IMR-90 (cell line): ENCODE results near the gene RBFOX2. TPM values are rescaled to one million over a fixed set of nuclear protein-coding genes. Genes with fewer than 3 reads are reported as not detected.

Source experiments
- ATAC-seq: fragments of 200-7000 bp; cut with Tn5 transposase; 2 replicates; pipeline ENCODE4 v1.9.1; 2020; ENCODE audit warnings: low read depth, mild to moderate bottlenecking, moderate library complexity
- BruUV-seq: library from RNA; stranded (reverse); fragments of 400-500 nt; replicated peaks from 2 replicates; lab custom pipeline; 2021; lab: Mats Ljungman, UMichigan
- CTCF ChIA-PET: fragments of 300-600 bp; formaldehyde crosslinking; extraction: SDS; loops from one replicate; lab custom pipeline; 2021; ENCODE audit warnings: antibody characterized with exemption; lab: Yijun Ruan, JAX
- POLR2A ChIA-PET: fragments of 300-600 bp; sonication (Branson Sonifier 250); formaldehyde crosslinking; loops from one replicate; lab custom pipeline; 2022; ENCODE audit warnings: antibody characterized with exemption; ENCODE audit not compliant: unreplicated experiment; lab: Charles Lee
- DNase-seq: peaks from one replicate; pipeline ENCODE4 v3.0.0; 2013
- H2AFZ ChIP-seq: replicated peaks from 2 replicates; pipeline ENCODE3; 2013; ENCODE audit warnings: low read length, mild to moderate bottlenecking; ENCODE audit not compliant: poor library complexity
- H2AK5ac ChIP-seq: 2 replicates; pipeline ENCODE4 v1.6.1; 2013; ENCODE audit warnings: low read depth, low read length, inconsistent platforms
- H2AK9ac ChIP-seq: replicated peaks from 2 replicates; pipeline ENCODE3; 2013; ENCODE audit warnings: mild to moderate bottlenecking, low read depth, low read length, moderate library complexity; ENCODE audit not compliant: poor library complexity
- H2BK120ac ChIP-seq: 2 replicates; pipeline ENCODE4 v1.6.1; 2013; ENCODE audit warnings: low read depth, low read length, inconsistent platforms
- H2BK15ac ChIP-seq: 3 replicates; pipeline ENCODE4 v1.6.1; 2013; ENCODE audit warnings: low read depth, low read length, inconsistent platforms
- H2BK20ac ChIP-seq: 2 replicates; pipeline ENCODE4 v1.6.1; 2013; ENCODE audit warnings: low read depth, mild to moderate bottlenecking, inconsistent platforms, low read length, moderate library complexity
- H2BK5ac ChIP-seq: 2 replicates; pipeline ENCODE4 v1.6.1; 2013; ENCODE audit warnings: mild to moderate bottlenecking, low read depth, low read length, inconsistent platforms; ENCODE audit not compliant: poor library complexity, severe bottlenecking
- H3K14ac ChIP-seq: replicated peaks from 2 replicates; pipeline ENCODE4 v1.6.1; 2013; ENCODE audit warnings: low read depth, low read length, inconsistent platforms
- H3K18ac ChIP-seq: 2 replicates; pipeline ENCODE4 v1.6.1; 2013; ENCODE audit warnings: low read depth, low read length, control low read depth
- H3K23ac ChIP-seq: 2 replicates; pipeline ENCODE4 v1.6.1; 2013; ENCODE audit warnings: low read depth, low read length, inconsistent platforms
- H3K27ac ChIP-seq: 2 replicates; pipeline ENCODE4 v1.5.1; 2013; ENCODE audit warnings: mild to moderate bottlenecking, control low read depth, low read length; ENCODE audit not compliant: insufficient read depth
- H3K27me3 ChIP-seq: 2 replicates; pipeline ENCODE4 v1.6.1; 2013; ENCODE audit warnings: low read length; ENCODE audit not compliant: control insufficient read depth, insufficient read depth
- H3K36me3 ChIP-seq: 2 replicates; pipeline ENCODE4 v1.6.1; 2013; ENCODE audit warnings: low read length, mixed read lengths; ENCODE audit not compliant: control insufficient read depth, insufficient read depth
- H3K4ac ChIP-seq: 2 replicates; pipeline ENCODE4 v1.6.1; 2013; ENCODE audit warnings: low read depth, low read length, inconsistent platforms
- H3K4me1 ChIP-seq: 2 replicates; pipeline ENCODE4 v1.6.1; 2013; ENCODE audit warnings: low read length, mixed read lengths; ENCODE audit not compliant: control insufficient read depth, insufficient read depth
- H3K4me2 ChIP-seq: 2 replicates; pipeline ENCODE4 v1.6.1; 2013; ENCODE audit warnings: low read depth, mild to moderate bottlenecking, control low read depth, low read length, moderate library complexity
- H3K4me3 ChIP-seq: 2 replicates; pipeline ENCODE4 v1.5.1; 2013; ENCODE audit warnings: low read depth, mild to moderate bottlenecking, control low read depth, low read length, moderate library complexity; ENCODE audit not compliant: insufficient read depth
- H3K56ac ChIP-seq: 2 replicates; pipeline ENCODE4 v1.6.1; 2013; ENCODE audit warnings: low read length, inconsistent platforms; ENCODE audit not compliant: insufficient read depth; ENCODE audit errors: extremely low read depth
- H3K79me1 ChIP-seq, 2 experiments: 2 replicates each; pipeline ENCODE4 v1.6.1; 2013; ENCODE audit warnings: low read length in 2 of 2, inconsistent platforms in 1 of 2, low read depth in 1 of 2
- H3K9ac ChIP-seq: 2 replicates; pipeline ENCODE4 v1.6.1; 2013; ENCODE audit warnings: low read depth, low read length, control low read depth
- H3K9me1 ChIP-seq: 2 replicates; pipeline ENCODE4 v1.6.1; 2013; ENCODE audit warnings: low read length, inconsistent platforms; ENCODE audit not compliant: insufficient read depth
- H3K9me3 ChIP-seq: 2 replicates; pipeline ENCODE4 v1.6.1; 2013; ENCODE audit warnings: low read length; ENCODE audit not compliant: control insufficient read depth, insufficient read depth
- H4K20me1 ChIP-seq: 2 replicates; pipeline ENCODE4 v1.6.1; 2013; ENCODE audit warnings: low read length, inconsistent platforms; ENCODE audit not compliant: insufficient read depth
- H4K5ac ChIP-seq: 2 replicates; pipeline ENCODE4 v1.6.1; 2013; ENCODE audit warnings: mild to moderate bottlenecking, low read depth, low read length, control low read depth
- H4K8ac ChIP-seq, 2 experiments: 2 replicates each; pipeline ENCODE4 v1.6.1; 2013; ENCODE audit warnings: low read depth in 2 of 2, low read length in 2 of 2, control low read depth in 1 of 2, inconsistent platforms in 1 of 2
- H4K91ac ChIP-seq: 2 replicates; pipeline ENCODE4 v1.6.1; 2013; ENCODE audit warnings: low read depth, low read length, inconsistent platforms; ENCODE audit not compliant: insufficient read depth
- FOS ChIP-seq: fragments of 150-350 bp; IDR thresholded peaks from 2 replicates; pipeline ENCODE4 v1.6.1; 2016; ENCODE audit warnings: low read depth, low read length
- MAZ ChIP-seq: IDR thresholded peaks from 2 replicates; pipeline ENCODE4 v1.6.1; 2012; ENCODE audit warnings: low read depth, mild to moderate bottlenecking, low read length, improper control_type of control experiment, moderate library complexity, borderline replicate concordance
- MXI1 ChIP-seq: IDR thresholded peaks from 2 replicates; pipeline ENCODE4 v1.6.1; 2012; ENCODE audit warnings: low read depth, mild to moderate bottlenecking, low read length, moderate library complexity, borderline replicate concordance
- NFE2L2 ChIP-seq: fragments of 150-350 bp; IDR thresholded peaks from 2 replicates; pipeline ENCODE4 v1.6.1; 2016; ENCODE audit warnings: low read depth, mild to moderate bottlenecking, low read length
- POLR2A ChIP-seq: IDR thresholded peaks from 2 replicates; pipeline ENCODE4 v1.6.1; 2012; ENCODE audit warnings: mild to moderate bottlenecking, low read depth, low read length
- RAD21 ChIP-seq: IDR thresholded peaks from 2 replicates; pipeline ENCODE4 v1.6.1; 2012; ENCODE audit warnings: low read length, improper control_type of control experiment
- WGBS, 2 experiments: methylation state at CpG; one replicate each; pipeline versions ENCODE4 v1.1.5 to v1.1.7; 2013; ENCODE audit warnings: missing lambda C conversion rate in 2 of 2; ENCODE audit not compliant: insufficient read length in 1 of 2; ENCODE audit errors: extremely low coverage in 2 of 2; 5-methylcytosine and 5-hydroxymethylcytosine counted together
- dilution Hi-C: fragments of 300-500 bp; cut with HindIII; formaldehyde crosslinking; loops from one replicate; pipeline ENCODE4 v1.14.3; 2018; ENCODE audit warnings: low sequenced_read_pairs; ENCODE audit not compliant: unreplicated experiment
- in situ Hi-C: fragments of 300-500 bp; cut with MboI; formaldehyde crosslinking; loops from 3 replicates; pipeline ENCODE4 v1.14.3; 2019; ENCODE audit warnings: low sequenced_read_pairs, inconsistent platforms, mixed read lengths
- intact Hi-C: fragments of 100-400 bp; cut with micrococcal nuclease; formaldehyde crosslinking; loops from 2 replicates; pipeline ENCODE4 v1.10.0; 2022
- polyA plus RNA-seq, 3 experiments: library from polyadenylated mRNA; depleted of rRNA; stranded (reverse); fragments of >200 nt; gene quantifications; 2 replicates each; pipeline ENCODE4 v1.2.3, GENCODE V29; 2012; ENCODE audit warnings: low replicate concordance in 1 of 3
- total RNA-seq: library from RNA; depleted of rRNA; stranded (reverse); fragments of >200 nt; gene quantifications from 2 replicates; pipeline ENCODE4 v1.2.3, GENCODE V29; 2012
- TF ChIP-seq, protein P1 (sequence below): conservative IDR thresholded peaks from 2 replicates; pipeline ENCODE4 v1.5.1; 2012; ENCODE audit warnings: mild to moderate bottlenecking, low read depth, low read length, improper control_type of control experiment
- TF ChIP-seq, protein P2 (sequence below): fragments of 150-350 bp; IDR thresholded peaks from 2 replicates; pipeline ENCODE4 v1.6.1; 2016; ENCODE audit warnings: low read depth, mild to moderate bottlenecking, low read length, moderate library complexity, borderline replicate concordance

RBFOX2 gene
- total and polyA plus RNA-seq, 2 of the 4 experiments (the other 2 are of a cell fraction), result 146 to 178 TPM

DNA sequence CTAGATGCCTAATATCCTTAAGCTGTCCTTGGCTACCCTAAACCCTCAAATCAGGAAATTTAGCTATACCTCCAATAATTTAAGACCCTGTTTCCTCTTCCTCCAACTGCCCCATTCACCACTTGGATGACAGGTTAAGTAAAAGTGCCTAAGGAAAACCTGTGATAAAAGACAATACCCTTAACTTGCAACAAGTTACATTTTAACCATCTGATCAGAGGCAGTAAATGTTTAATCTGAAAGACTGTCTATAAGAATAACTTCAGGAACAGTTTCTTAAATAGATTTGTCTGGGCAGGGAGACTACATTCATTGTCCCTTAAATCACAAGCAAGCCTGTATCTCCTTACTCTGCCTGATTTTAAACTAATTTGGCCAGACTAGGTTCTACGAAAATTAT is 181.8 kb downstream of the RBFOX2 start:
- CTCF ChIA-PET, result interaction anchor here (0.8 kb wide), 1 partner anchor 8 kb away, joined by 4 read pairs; no protein-coding TSS in a partner anchor
- H3K4me1 ChIP-seq, result peaks cover 5% of the 10 kb centered on the region
- no peak overlapping the region for H2AK9ac ChIP-seq
- no peak overlapping the region for H3K56ac ChIP-seq
- no peak overlapping the region for H3K4ac ChIP-seq
- no peak overlapping the region for H3K14ac ChIP-seq
- in situ Hi-C loops (no loop called here), dilution Hi-C loops (no loop called here), intact Hi-C loops (no loop called here)
- BruUV-seq, result no TSS peak
- H3K23ac ChIP-seq, result no peak overlapping the region
- H3K4me2 ChIP-seq, result no peak overlapping the region
- no peak overlapping the region for H4K91ac ChIP-seq
- no peak overlapping the region for H3K4me3 ChIP-seq
- peaks cover 36% of the 10 kb centered on the region for H4K20me1 ChIP-seq
- no peaks in the 10 kb centered on the region for H3K36me3 ChIP-seq
- no peak overlapping the region for H2BK20ac ChIP-seq
- no peak overlapping the region for H4K5ac ChIP-seq
- H2BK15ac ChIP-seq, result no peak overlapping the region
- H3K9ac ChIP-seq, result no peak overlapping the region
- no peak overlapping the region for H2BK5ac ChIP-seq
- DNase-seq (no peak), ATAC-seq (no peak)
- TF ChIP-seq FOS (no peak), POLR2A (no peak), MXI1 (no peak), MAZ (no peak), RAD21 (no peak), NFE2L2 (no peak)
- TF ChIP-seq, protein P1, sequence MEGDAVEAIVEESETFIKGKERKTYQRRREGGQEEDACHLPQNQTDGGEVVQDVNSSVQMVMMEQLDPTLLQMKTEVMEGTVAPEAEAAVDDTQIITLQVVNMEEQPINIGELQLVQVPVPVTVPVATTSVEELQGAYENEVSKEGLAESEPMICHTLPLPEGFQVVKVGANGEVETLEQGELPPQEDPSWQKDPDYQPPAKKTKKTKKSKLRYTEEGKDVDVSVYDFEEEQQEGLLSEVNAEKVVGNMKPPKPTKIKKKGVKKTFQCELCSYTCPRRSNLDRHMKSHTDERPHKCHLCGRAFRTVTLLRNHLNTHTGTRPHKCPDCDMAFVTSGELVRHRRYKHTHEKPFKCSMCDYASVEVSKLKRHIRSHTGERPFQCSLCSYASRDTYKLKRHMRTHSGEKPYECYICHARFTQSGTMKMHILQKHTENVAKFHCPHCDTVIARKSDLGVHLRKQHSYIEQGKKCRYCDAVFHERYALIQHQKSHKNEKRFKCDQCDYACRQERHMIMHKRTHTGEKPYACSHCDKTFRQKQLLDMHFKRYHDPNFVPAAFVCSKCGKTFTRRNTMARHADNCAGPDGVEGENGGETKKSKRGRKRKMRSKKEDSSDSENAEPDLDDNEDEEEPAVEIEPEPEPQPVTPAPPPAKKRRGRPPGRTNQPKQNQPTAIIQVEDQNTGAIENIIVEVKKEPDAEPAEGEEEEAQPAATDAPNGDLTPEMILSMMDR, result no peak
- TF ChIP-seq, protein P2, sequence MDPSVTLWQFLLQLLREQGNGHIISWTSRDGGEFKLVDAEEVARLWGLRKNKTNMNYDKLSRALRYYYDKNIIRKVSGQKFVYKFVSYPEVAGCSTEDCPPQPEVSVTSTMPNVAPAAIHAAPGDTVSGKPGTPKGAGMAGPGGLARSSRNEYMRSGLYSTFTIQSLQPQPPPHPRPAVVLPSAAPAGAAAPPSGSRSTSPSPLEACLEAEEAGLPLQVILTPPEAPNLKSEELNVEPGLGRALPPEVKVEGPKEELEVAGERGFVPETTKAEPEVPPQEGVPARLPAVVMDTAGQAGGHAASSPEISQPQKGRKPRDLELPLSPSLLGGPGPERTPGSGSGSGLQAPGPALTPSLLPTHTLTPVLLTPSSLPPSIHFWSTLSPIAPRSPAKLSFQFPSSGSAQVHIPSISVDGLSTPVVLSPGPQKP, result no peak
- no peak overlapping the region for H3K18ac ChIP-seq
- WGBS, 2 experiments, result no CpG with 5 or more reads among the region's 1 CpG
- no peak overlapping the region for H4K8ac ChIP-seq
- POLR2A ChIA-PET, result no interaction called here
- no peak overlapping the region for H2AFZ ChIP-seq
- peaks cover 4% of the 10 kb centered on the region; the same call in 1 of the 2 replicates for H3K9me1 ChIP-seq
- H3K27me3 ChIP-seq, result no peaks in the 10 kb centered on the region
- H2BK120ac ChIP-seq, result no peak overlapping the region
- H3K9me3 ChIP-seq, result no peaks in the 10 kb centered on the region
- no peak overlapping the region for H2AK5ac ChIP-seq
- peaks cover 29 to 63% of the 10 kb centered on the region in 2 experiments for H3K79me1 ChIP-seq
- H3K27ac ChIP-seq, result no peak overlapping the region
